ENCODE data around the gene RABGAP1L.
"Not testable (repeated sequence)": the region's sequence is repeated elsewhere in the genome, so short reads cannot be mapped to it uniquely, and the experiment has no call there.

DNA sequence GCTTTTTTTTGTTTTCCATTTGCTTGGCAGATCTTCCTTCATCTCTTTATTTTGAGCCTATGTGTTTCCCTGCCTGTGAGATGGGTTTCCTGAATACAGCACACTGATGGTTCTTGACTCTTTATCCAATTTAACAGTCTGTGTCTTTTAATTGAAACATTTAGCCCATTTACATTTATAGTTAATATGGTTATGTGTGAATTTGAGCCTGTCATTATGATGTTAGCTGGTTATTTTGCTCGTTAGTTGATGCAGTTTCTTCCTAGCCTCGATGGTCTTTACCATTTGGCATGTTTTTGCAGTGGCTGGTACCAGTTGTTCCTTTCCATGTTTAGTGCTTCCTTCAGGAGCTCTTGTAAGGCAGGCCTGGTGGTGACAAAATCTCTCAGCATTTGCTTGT lies 384.1 kb downstream of the RABGAP1L start:
- not testable (repeated sequence) for TF ChIP-seq YY1 (IDR thresholded peaks at IDR 0.05; ENCODE audit: insufficient read depth, insufficient read length); ZNF274 (IDR thresholded peaks at IDR 0.05; ENCODE audit: low read depth, low read length); SUZ12 (IDR thresholded peaks at IDR 0.05; ENCODE audit: extremely low read depth, insufficient read depth, insufficient read length)

Measured in NT2/D1 (cell line).